Keratinocyte (primary cell): ENCODE measurements around the gene NHERF2. TPM values are rescaled to one million over a fixed set of nuclear protein-coding genes. Genes with fewer than 3 reads are reported as not detected.

Experiments used
- DNase-seq: peaks from one replicate; pipeline ENCODE4 v3.0.0-alpha.2; 2011; ENCODE audit warnings: low read depth, missing footprints, low spot score
- FAIRE-seq: peaks from 2 replicates; lab custom pipeline; 2011; peaks lifted over from hg19 to GRCh38; lab: Jason Lieb, UNC
- H2AFZ ChIP-seq: 2 replicates; pipeline ENCODE4 v1.6.0; 2012; ENCODE audit warnings: low read length, control low read depth, inconsistent platforms; ENCODE audit not compliant: control insufficient read depth
- H3K27ac ChIP-seq: 2 replicates; pipeline ENCODE4 v1.5.1; 2011; ENCODE audit warnings: low read length; ENCODE audit not compliant: control insufficient read depth, insufficient read depth
- H3K27me3 ChIP-seq: 3 replicates; pipeline ENCODE4 v1.6.0; 2011; ENCODE audit warnings: low read length; ENCODE audit not compliant: control insufficient read depth, insufficient read depth; ENCODE audit errors: extremely low read depth
- H3K36me3 ChIP-seq, 2 experiments: 2 replicates in 1 of 2; 3 replicates in 1 of 2; pipeline ENCODE4 v1.5.1; 2011; ENCODE audit warnings: low read length in 2 of 2, mild to moderate bottlenecking in 1 of 2; ENCODE audit not compliant: control insufficient read depth in 2 of 2, insufficient read depth in 2 of 2; ENCODE audit errors: extremely low read depth in 1 of 2
- H3K4me1 ChIP-seq: 3 replicates; pipeline ENCODE4 v1.5.1; 2011; ENCODE audit warnings: low read length; ENCODE audit not compliant: control insufficient read depth, insufficient read depth; ENCODE audit errors: extremely low read depth
- H3K4me2 ChIP-seq: 3 replicates; pipeline ENCODE4 v1.6.0; 2011; ENCODE audit warnings: low read depth, low read length; ENCODE audit not compliant: control insufficient read depth, insufficient read depth; ENCODE audit errors: extremely low read depth
- H3K4me3 ChIP-seq, 3 experiments: fragments of 200-600 bp in 1 of 3; sonication (generic) in 1 of 3; 2 replicates in 2 of 3; 3 replicates in 1 of 3; pipeline ENCODE4 v1.5.1; 2011 to 2016; ENCODE audit warnings: low read length in 3 of 3, mild to moderate bottlenecking in 3 of 3, control low read depth in 2 of 3, inconsistent platforms in 1 of 3, low read depth in 1 of 3, mixed read lengths in 1 of 3, mixed run types in 1 of 3, moderate library complexity in 1 of 3; ENCODE audit not compliant: control insufficient read depth in 2 of 3, insufficient read depth in 2 of 3; ENCODE audit errors: extremely low read depth in 1 of 3
- H3K79me2 ChIP-seq: 2 replicates; pipeline ENCODE4 v1.6.0; 2012; ENCODE audit warnings: low read length; ENCODE audit not compliant: control insufficient read depth, insufficient read depth
- H3K9ac ChIP-seq: 3 replicates; pipeline ENCODE4 v1.6.0; 2011; ENCODE audit warnings: low read length; ENCODE audit not compliant: control insufficient read depth, insufficient read depth; ENCODE audit errors: extremely low read depth
- H3K9me1 ChIP-seq: 3 replicates; pipeline ENCODE4 v1.6.0; 2011; ENCODE audit warnings: low read length; ENCODE audit not compliant: control insufficient read depth, insufficient read depth; ENCODE audit errors: extremely low read depth
- H3K9me3 ChIP-seq: 2 replicates; pipeline ENCODE4 v1.5.1; 2012; ENCODE audit warnings: low read depth, low read length; ENCODE audit not compliant: control insufficient read depth
- H4K20me1 ChIP-seq: 3 replicates; pipeline ENCODE4 v1.6.0; 2011; ENCODE audit warnings: low read length; ENCODE audit not compliant: control insufficient read depth, insufficient read depth; ENCODE audit errors: extremely low read depth
- EZH2 ChIP-seq: IDR thresholded peaks from one replicate; pipeline ENCODE4 v1.6.1; 2012; ENCODE audit warnings: inconsistent platforms, mild to moderate bottlenecking, low read length, moderate library complexity
- dilution Hi-C: fragments of 300-500 bp; cut with MboI; formaldehyde crosslinking; loops from one replicate; pipeline ENCODE4 v1.7.0; 2020; ENCODE audit warnings: low sequenced_read_pairs; ENCODE audit not compliant: extremely low pct_ligation_motif_present
- polyA plus RNA-seq, 5 experiments: library from polyadenylated mRNA; depleted of rRNA in 3 of 5; stranded (reverse) in 3 of 5; stranded (forward) in 1 of 5; unstranded in 1 of 5; fragments of >200 nt; gene quantifications; 1 replicate in 1 of 5; 2 replicates in 3 of 5; 3 replicates in 1 of 5; pipeline versions ENCODE4 v1.2.1 to v1.2.3, GENCODE V29; 2011 to 2012; ENCODE audit warnings: missing spikeins in 2 of 5, low read depth in 1 of 5, low replicate concordance in 1 of 5
- TF ChIP-seq, protein P1 (sequence below), 3 experiments: IDR thresholded peaks in 1 of 3; conservative IDR thresholded peaks in 1 of 3; optimal IDR thresholded peaks in 1 of 3; 2 replicates in 2 of 3; 3 replicates in 1 of 3; pipeline versions ENCODE3 to v1.5.1; 2011; ENCODE audit warnings: low read length in 3 of 3, mild to moderate bottlenecking in 3 of 3, moderate library complexity in 2 of 3, control low read depth in 1 of 3, inconsistent platforms in 1 of 3; ENCODE audit not compliant: insufficient read depth in 2 of 3; ENCODE audit errors: extremely low read depth in 1 of 3

Gene NHERF2
- polyA plus RNA-seq, 1 donor (not counting 4 experiments of a cell fraction or from before 2014, with no cell fraction given): 5.9 TPM

DNA sequence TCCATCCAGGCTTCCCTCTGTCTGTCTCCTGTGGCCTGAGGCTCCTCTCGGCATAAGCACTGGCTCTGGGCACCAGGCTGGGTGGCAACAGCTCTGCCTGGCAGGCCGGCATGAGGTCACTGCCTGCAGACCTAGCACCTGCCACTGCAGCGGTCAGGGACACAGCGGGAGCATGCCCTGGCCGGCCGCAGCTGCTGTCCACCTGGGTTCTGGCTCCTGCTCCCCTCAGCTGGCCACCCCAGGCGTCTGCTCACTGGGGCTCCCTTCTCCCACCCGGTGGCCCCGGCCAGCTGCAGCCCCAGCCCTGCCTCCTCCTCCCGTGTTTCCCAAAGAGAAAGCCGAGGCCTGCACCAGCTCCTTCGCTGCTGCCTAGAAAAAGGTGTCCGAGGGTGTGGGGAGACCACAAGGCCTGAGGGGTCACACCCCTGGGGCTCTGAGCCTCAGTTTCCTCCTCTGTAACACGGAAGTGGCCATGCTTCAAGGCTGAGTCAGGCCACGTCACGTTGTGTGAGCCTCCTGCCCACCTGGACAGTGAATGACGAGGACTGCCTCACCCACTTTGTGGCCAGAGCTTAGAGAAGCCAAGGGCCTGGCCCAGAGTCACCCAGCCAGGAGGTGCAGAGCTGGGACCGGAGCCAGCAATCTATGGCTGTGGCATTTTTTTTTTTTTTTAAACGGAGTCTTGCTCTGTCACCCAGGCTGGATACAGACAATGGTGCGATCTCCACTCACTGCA is 14.3 kb downstream of the NHERF2 start:
- Histone ChIP-seq H2AFZ (no peak overlapping the region), H3K9ac (no peak overlapping the region), H3K9me3 (no peaks in the 10 kb centered on the region), H3K27ac (no peak overlapping the region), H3K4me1 (no peaks in the 10 kb centered on the region), H3K36me3 (peaks cover 0 to 3% of the 10 kb centered on the region in 2 experiments), H3K79me2 (no peaks in the 10 kb centered on the region), H3K4me3 (no peak overlapping the region), H4K20me1 (no peaks in the 10 kb centered on the region), H3K9me1 (no peaks in the 10 kb centered on the region), H3K4me2 (no peak overlapping the region), H3K27me3 (no peaks in the 10 kb centered on the region)
- FAIRE-seq: no peak
- dilution Hi-C loops: no loop called here
- no peak for DNase-seq
- TF ChIP-seq EZH2: no peak
- TF ChIP-seq, protein P1, sequence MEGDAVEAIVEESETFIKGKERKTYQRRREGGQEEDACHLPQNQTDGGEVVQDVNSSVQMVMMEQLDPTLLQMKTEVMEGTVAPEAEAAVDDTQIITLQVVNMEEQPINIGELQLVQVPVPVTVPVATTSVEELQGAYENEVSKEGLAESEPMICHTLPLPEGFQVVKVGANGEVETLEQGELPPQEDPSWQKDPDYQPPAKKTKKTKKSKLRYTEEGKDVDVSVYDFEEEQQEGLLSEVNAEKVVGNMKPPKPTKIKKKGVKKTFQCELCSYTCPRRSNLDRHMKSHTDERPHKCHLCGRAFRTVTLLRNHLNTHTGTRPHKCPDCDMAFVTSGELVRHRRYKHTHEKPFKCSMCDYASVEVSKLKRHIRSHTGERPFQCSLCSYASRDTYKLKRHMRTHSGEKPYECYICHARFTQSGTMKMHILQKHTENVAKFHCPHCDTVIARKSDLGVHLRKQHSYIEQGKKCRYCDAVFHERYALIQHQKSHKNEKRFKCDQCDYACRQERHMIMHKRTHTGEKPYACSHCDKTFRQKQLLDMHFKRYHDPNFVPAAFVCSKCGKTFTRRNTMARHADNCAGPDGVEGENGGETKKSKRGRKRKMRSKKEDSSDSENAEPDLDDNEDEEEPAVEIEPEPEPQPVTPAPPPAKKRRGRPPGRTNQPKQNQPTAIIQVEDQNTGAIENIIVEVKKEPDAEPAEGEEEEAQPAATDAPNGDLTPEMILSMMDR (optimal IDR thresholded peaks at IDR 0.05 in 1 of 3, IDR thresholded peaks at IDR 0.05 in 1 of 3, conservative IDR thresholded peaks at IDR 0.05 in 1 of 3; ENCODE audit: extremely low read depth in 1 of 3, insufficient read depth in 2 of 3, low read length in 3 of 3): no peak

DNA sequence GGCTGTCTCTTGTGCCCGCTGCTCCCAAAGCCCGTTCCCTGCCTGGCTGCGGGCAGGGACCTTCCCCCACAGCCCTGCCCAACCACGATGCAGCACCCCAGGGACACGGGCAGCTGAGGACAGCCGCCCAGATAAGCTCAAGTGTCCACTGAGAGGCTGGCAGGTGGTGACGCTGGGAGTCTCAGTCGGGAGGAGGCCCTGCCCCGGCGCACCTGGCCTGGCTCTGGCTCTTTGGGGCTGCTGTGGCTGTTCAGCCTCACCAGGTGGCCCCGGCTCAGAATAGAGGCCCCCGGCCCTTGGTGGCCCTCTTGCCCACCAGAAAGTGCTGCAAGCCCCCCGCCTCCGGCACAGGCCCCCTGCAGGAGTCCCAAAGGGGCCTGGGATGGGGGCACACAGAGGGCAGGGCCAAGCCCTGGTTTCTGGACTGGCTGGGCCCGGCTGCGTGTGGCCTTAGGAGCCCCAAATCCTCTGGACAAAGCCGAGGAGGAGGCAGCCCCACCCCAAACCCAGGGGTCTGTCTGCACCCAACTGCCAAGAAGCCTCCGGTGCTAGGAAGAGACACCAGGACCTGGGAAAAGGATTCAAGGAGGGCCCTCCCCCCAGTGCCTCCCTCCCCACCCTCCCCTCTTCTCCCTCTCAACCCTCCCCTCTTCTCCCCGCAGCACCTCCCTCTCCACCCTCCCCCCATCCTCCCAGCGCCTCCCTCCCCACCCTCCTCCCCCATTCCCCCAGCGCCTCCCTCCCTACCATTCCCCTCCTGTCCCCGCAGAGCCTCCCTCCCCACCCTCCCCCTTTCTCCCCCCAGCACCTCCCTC is 15.7 kb downstream of the NHERF2 start:
- Histone ChIP-seq H3K27ac (no peak overlapping the region), H3K4me3 (no peak overlapping the region), H3K4me2 (no peak overlapping the region), H4K20me1 (no peaks in the 10 kb centered on the region), H3K4me1 (peaks cover 4% of the 10 kb centered on the region), H3K27me3 (no peaks in the 10 kb centered on the region), H3K9ac (no peak overlapping the region), H3K9me1 (no peaks in the 10 kb centered on the region), H3K79me2 (no peaks in the 10 kb centered on the region), H2AFZ (no peak overlapping the region), H3K9me3 (no peaks in the 10 kb centered on the region), H3K36me3 (no peaks in the 10 kb centered on the region)
- DNase-seq: no peak
- FAIRE-seq: no peak
- dilution Hi-C loops: no loop called here
- TF ChIP-seq, protein P1 (optimal IDR thresholded peaks at IDR 0.05 in 1 of 3, IDR thresholded peaks at IDR 0.05 in 1 of 3, conservative IDR thresholded peaks at IDR 0.05 in 1 of 3; ENCODE audit: extremely low read depth in 1 of 3, insufficient read depth in 2 of 3, low read length in 3 of 3): no peak
- TF ChIP-seq EZH2: no peak
